Smooth muscle cell of the brain vasculature (primary cell): Measurements from ENCODE around the gene MTR.

ENCODE experiments used
- DNase-seq: peaks from one replicate; pipeline ENCODE4 v3.0.0-alpha.2; 2012; ENCODE audit warnings: low read depth, low spot score

The MTR gene

GRCh38 chr1:236951672-236952071, 156.6 kb downstream of the MTR start:
- no peak for DNase-seq

GRCh38 chr1:236952246-236953003, 157.3 kb downstream of the MTR start:
- DNase-seq, result no peak

GRCh38 chr1:236953151-236953700, 158.1 kb downstream of the MTR start:
- no peak for DNase-seq
